ENCODE data around the gene OPTN. TPM values are rescaled to one million over a fixed set of nuclear protein-coding genes. Genes with fewer than 3 reads are reported as not detected.

OPTN gene
- total RNA-seq, 1 experiment from 2014 or later, result 48.9 TPM

GRCh38 chr10:13067431-13067830 lies 32.5 kb upstream of the OPTN start:
- H3K27ac Mint-ChIP-seq (ENCODE audit: unreplicated experiment), result no peak overlapping the region
- TF ChIP-seq, protein P1, sequence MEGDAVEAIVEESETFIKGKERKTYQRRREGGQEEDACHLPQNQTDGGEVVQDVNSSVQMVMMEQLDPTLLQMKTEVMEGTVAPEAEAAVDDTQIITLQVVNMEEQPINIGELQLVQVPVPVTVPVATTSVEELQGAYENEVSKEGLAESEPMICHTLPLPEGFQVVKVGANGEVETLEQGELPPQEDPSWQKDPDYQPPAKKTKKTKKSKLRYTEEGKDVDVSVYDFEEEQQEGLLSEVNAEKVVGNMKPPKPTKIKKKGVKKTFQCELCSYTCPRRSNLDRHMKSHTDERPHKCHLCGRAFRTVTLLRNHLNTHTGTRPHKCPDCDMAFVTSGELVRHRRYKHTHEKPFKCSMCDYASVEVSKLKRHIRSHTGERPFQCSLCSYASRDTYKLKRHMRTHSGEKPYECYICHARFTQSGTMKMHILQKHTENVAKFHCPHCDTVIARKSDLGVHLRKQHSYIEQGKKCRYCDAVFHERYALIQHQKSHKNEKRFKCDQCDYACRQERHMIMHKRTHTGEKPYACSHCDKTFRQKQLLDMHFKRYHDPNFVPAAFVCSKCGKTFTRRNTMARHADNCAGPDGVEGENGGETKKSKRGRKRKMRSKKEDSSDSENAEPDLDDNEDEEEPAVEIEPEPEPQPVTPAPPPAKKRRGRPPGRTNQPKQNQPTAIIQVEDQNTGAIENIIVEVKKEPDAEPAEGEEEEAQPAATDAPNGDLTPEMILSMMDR (IDR thresholded peaks at IDR 0.05; ENCODE audit: unreplicated experiment), result no peak
- CTCF ChIA-PET, result no interaction called here
- no peak overlapping the region for H3K4me3 Mint-ChIP-seq (ENCODE audit: low read depth, unreplicated experiment)
- no peaks in the 10 kb centered on the region for H3K36me3 Mint-ChIP-seq (ENCODE audit: insufficient read depth, unreplicated experiment)
- H3K4me1 Mint-ChIP-seq (ENCODE audit: low read depth, unreplicated experiment), result no peaks in the 10 kb centered on the region
- no peak for DNase-seq
- no TSS peak for BruUV-seq (replicated peaks)
- intact Hi-C loops (cut with micrococcal nuclease; ENCODE audit: unreplicated experiment), result no loop called here
- peaks cover 100% of the 10 kb centered on the region for H3K27me3 Mint-ChIP-seq (ENCODE audit: unreplicated experiment)
- no peaks in the 10 kb centered on the region for H3K9me3 Mint-ChIP-seq (ENCODE audit: low read depth, unreplicated experiment)

DNA sequence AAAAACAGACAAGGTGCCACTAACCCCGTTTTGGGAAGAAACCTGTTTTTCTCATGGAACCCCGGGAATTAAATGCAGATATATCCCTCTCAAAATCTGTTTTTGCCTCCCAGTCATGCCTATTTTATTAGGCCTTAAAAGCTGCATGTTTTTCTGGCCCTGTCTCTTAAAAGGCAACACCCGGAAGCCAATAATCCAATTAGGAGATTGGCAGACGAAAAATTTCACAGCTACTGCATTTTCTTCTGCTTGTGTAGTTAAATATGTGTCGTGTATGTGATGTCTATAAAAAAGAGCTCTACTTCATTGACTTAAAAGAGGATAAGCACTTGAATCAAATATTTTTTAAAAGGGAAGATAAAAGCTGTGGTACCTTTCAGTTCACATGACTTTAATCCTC lies 31.9 kb upstream of the OPTN start:
- Mint-ChIP-seq H3K9me3 (ENCODE audit: low read depth, unreplicated experiment) (no peaks in the 10 kb centered on the region), H3K4me1 (ENCODE audit: low read depth, unreplicated experiment) (no peaks in the 10 kb centered on the region), H3K27me3 (ENCODE audit: unreplicated experiment) (peaks cover 100% of the 10 kb centered on the region), H3K27ac (ENCODE audit: unreplicated experiment) (no peak overlapping the region), H3K4me3 (ENCODE audit: low read depth, unreplicated experiment) (no peak overlapping the region), H3K36me3 (ENCODE audit: insufficient read depth, unreplicated experiment) (no peaks in the 10 kb centered on the region)
- TF ChIP-seq, protein P1 (IDR thresholded peaks at IDR 0.05; ENCODE audit: unreplicated experiment), result no peak
- intact Hi-C loops (cut with micrococcal nuclease; ENCODE audit: unreplicated experiment), result no loop called here
- CTCF ChIA-PET, result no interaction called here
- no peak for DNase-seq
- BruUV-seq (replicated peaks), result no TSS peak

DNA sequence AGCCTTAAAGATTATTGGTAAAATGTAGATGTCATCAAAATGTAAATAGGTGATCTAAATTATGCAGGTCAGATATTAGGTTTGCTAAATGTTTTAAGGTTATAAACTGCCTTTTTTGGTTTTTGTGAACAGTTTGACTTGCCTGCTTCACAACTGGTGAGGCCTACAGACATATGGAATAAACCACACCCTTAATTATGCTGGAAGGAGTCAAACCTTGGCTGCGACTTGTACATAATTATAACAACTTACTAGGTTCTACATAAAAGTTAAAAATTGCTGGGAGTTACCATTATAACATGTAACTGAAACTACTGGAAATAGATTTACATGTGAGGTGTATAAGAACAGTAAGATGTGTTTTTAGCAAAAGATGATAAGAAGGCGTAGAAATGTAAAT lies 31.5 kb upstream of the OPTN start:
- intact Hi-C loops (cut with micrococcal nuclease; ENCODE audit: unreplicated experiment), result no loop called here
- H3K36me3 Mint-ChIP-seq (ENCODE audit: insufficient read depth, unreplicated experiment), result no peaks in the 10 kb centered on the region
- no peak overlapping the region for H3K27ac Mint-ChIP-seq (ENCODE audit: unreplicated experiment)
- no peaks in the 10 kb centered on the region for H3K9me3 Mint-ChIP-seq (ENCODE audit: low read depth, unreplicated experiment)
- TF ChIP-seq, protein P1 (IDR thresholded peaks at IDR 0.05; ENCODE audit: unreplicated experiment), result no peak
- no peaks in the 10 kb centered on the region for H3K4me1 Mint-ChIP-seq (ENCODE audit: low read depth, unreplicated experiment)
- DNase-seq, result no peak
- BruUV-seq (replicated peaks), result no TSS peak
- no peak overlapping the region for H3K4me3 Mint-ChIP-seq (ENCODE audit: low read depth, unreplicated experiment)
- H3K27me3 Mint-ChIP-seq (ENCODE audit: unreplicated experiment), result peaks cover 100% of the 10 kb centered on the region
- CTCF ChIA-PET, result no interaction called here

- no TSS peak for BruUV-seq (replicated peaks)
- no peaks in the 10 kb centered on the region for H3K36me3 Mint-ChIP-seq (ENCODE audit: insufficient read depth, unreplicated experiment)
- no peaks in the 10 kb centered on the region for H3K4me1 Mint-ChIP-seq (ENCODE audit: low read depth, unreplicated experiment)
- intact Hi-C loops (cut with micrococcal nuclease; ENCODE audit: unreplicated experiment), result loop anchor here (10.0 kb wide), 1 partner anchor 168 kb away; no protein-coding TSS in a partner anchor
- TF ChIP-seq, protein P1 (IDR thresholded peaks at IDR 0.05; ENCODE audit: unreplicated experiment), result no peak
- peaks cover 93% of the 10 kb centered on the region for H3K27me3 Mint-ChIP-seq (ENCODE audit: unreplicated experiment)
- no peak overlapping the region for H3K27ac Mint-ChIP-seq (ENCODE audit: unreplicated experiment)
- no peak for DNase-seq
- no peak overlapping the region for H3K4me3 Mint-ChIP-seq (ENCODE audit: low read depth, unreplicated experiment)
- no peaks in the 10 kb centered on the region for H3K9me3 Mint-ChIP-seq (ENCODE audit: low read depth, unreplicated experiment)
- CTCF ChIA-PET, result no interaction called here
Observed at GRCh38 chr10:13072339-13072738, 27.6 kb upstream of the OPTN start.
